GM04504 (cell line): ENCODE measurements around the gene ZNF562.
"Not testable (repeated sequence)": the region's sequence is repeated elsewhere in the genome, so short reads cannot be mapped to it uniquely, and the experiment has no call there.

ENCODE experiments used
- DNase-seq: peaks from one replicate; pipeline ENCODE4 v3.0.0-alpha.2; 2012; ENCODE audit warnings: low read depth

The ZNF562 gene

GRCh38 chr19:9674663-9675357, at the start of gene ZNF562:
Gene ZNF562 (minus strand): TSS chr19:9675100. CDS start chr19:9660744, 14,356 bp downstream.
- DNase-seq, result peak; percentile 63

GRCh38 chr19:9724157-9724556, 49.3 kb upstream of the ZNF562 start:
- DNase-seq, result no peak

GRCh38 chr19:9721861-9722260, 47.0 kb upstream of the ZNF562 start:
- DNase-seq, result no peak

DNA sequence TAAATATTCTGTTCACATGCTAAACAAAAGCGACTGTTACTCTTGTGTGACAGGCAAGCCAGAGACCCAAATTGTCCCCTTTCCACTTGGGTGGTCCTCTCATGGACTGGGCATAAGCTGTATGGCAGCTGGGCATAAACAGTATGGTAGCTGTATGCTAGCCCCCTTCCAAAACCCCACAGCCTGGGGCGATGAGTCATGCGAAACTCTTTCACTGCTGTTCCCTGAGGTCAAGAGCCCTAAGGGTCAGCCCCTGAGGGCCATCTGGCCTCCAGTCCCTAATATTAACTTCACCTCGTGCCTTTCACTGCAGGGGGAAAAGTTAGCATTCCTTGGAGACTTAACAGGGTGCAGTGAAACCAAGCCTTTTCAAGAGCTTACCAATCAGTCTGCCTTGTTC, 45.6 kb upstream of the ZNF562 start:
- DNase-seq, result no peak

DNA sequence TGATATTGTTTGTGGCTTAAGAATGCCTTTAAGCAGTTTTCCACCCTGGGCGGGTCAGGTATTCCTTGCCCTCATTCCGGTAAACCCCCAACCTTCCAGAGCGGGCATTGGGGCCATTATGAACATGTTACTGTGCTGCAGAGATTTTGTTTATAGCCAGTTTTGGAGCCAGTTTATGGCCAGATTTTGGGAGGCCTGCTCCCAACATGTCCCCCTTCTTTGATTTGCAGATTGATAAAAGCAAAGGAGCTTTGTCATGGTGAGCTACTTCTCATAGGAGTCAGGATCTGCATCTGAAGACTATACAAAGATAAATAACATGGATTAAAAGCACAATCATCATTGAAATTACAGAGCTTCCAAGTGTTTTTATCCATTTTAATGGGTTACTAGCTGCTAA, 36.9 kb upstream of the ZNF562 start:
- no peak for DNase-seq

DNA sequence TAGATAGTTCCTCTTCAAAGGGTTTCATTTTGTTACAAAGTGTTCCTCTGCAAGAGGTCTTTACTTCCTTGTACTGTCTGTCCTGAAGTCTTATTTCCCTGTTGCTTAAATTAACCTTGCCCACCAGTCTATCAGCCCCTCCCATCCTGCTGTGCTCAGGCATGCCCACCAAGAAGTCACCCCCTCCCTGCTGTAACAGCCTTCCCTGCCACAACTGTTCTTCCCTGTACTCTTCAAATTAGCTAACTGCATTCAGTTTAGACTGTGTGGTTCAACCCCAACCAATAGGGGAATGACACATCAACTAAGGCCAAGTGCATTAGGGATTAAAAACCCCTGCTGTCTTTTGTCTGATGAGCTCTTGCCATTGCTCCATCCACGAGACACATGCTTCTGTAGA, 34.4 kb upstream of the ZNF562 start:
- DNase-seq, result no peak

DNA sequence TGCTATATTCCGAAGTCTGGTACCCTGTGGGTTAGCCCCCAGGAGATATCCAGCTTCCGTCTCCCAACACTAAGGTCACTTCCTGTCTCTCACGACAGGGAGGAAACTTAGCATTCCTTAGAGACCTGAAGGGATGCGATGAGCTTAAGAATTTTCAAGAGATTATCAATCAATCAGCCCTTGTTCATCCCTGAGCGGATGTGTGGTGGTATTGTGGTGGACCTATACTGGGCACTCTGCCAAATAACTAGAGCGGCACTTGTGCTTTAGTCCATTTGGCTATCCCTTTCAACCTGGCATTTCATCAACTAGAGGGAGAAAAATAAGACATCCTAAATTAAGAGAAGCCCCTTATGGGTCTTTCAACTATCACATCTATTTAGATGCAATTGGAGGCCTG, 30.9 kb upstream of the ZNF562 start:
- DNase-seq, result no peak

DNA sequence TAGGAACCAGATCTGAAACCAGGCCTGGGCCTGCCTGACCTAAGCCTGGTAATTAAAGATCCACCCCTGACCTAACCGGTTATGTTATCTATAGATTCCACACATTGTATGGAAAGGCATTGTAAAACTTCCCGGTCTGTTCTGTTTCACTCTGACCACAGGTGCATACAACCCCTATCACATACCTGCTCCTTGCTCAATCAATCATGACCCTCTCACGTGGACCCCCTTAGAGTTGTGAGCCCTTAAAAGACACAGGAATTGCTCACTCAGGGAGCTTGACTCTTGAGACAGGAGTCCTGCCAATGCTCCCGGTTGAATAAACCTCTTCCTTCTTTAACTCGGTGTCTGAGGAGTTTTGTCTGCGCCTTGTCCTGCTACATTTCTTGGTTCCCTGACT, 27.3 kb upstream of the ZNF562 start:
- DNase-seq, result no peak

DNA sequence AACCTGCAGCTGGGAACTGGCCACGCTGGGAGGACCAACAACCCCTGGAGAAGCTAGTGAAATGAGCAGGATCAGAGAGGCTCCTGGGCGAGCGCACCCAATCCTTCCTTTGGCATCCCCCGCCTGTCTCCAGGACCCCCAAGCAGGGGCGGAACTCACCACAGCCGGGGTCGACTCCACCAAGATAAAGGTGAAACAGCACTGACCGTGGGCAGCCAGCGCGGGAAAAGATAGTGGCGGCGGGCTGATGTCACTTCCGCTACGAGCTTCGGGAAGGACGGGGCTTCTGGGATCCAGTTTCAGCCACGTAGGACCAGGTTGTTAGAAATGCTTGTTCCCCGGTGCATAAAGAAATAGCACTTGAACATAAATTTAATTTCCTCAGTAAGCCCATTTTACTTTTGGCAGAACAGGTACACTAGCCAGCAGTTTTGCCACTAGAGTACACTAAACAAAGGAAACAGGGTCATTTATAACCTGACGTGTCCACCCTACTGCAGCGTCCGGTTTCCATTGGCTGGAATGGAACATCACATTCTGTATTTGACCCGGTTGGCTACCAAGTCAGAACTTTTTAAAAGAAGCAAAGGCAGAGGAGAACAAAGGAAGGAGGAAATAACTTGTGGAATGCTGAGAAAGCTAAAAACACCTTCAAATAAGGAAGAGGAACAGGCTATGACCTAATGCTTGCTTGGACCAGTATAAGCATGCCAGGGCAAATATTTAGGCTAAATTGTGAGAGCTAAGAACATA, 25.5 kb upstream of the ZNF562 start:
- no peak for DNase-seq

DNA sequence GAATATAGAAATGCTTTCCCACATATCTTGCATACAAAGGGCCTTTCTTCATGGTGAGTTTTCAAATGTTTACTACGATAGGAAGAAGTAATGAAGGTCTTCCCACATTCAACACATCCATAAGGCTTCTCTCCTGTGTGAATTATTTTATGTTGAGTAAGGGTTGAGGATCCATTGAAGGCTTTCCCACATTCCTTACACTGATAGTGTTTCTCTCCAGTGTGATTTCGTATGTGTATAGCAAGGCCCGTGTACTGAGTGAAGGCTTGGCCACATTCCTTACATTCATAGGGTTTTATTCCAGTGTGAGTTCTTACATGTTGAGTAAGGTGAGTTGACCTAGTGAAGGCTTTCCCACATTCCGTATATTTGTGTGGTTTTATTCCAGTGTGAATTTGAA, 15.4 kb upstream of the ZNF562 start:
- DNase-seq, result not testable (repeated sequence)

DNA sequence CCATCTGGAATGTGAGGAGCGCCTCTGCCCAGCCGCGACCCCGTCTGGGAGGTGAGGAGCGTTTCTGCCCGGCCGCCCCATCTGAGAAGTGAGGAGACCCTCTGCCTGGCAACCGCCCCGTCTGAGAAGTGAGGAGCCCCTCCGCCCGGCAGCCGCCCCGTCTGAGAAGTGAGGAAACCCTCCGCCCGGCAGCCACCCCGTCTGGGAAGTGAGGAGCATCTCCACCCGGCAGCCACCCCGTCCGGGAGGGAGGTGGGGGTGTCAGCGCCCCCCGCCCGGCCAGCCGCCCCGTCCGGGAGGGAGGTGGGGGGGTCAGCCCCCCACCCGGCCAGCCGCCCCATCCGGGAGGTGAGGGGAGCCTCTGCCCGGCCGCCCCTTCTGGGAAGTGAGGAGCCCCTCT, 5.1 kb upstream of the ZNF562 start:
- not testable (repeated sequence) for DNase-seq

DNA sequence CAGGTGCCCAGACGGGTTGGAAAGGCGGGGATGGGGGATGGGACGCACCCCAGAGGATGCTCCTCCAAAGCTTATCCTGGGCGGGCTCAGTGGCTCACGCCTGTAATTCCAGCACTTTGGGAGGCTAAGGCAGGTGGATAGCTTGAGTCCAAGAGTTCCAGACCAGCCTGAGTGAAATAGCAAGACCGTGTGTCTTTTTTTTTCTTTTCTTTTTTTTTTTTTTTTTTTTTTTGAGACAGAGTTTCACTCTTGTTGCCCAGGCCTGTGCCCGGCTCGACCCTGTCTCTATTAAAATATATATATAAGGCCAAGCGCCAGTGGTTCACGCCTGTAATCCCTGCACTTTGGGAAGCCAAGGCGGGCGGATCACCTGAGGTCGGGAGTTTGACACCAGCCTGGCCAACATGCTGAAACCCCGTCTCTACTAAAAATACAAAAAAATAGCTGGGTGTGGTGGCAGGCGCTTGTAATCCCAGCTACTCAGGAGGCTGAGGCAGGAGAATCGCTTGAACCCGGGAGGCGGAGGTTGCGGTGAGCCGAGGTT, 530 bp upstream of the ZNF562 start:
- not testable (repeated sequence) for DNase-seq

DNA sequence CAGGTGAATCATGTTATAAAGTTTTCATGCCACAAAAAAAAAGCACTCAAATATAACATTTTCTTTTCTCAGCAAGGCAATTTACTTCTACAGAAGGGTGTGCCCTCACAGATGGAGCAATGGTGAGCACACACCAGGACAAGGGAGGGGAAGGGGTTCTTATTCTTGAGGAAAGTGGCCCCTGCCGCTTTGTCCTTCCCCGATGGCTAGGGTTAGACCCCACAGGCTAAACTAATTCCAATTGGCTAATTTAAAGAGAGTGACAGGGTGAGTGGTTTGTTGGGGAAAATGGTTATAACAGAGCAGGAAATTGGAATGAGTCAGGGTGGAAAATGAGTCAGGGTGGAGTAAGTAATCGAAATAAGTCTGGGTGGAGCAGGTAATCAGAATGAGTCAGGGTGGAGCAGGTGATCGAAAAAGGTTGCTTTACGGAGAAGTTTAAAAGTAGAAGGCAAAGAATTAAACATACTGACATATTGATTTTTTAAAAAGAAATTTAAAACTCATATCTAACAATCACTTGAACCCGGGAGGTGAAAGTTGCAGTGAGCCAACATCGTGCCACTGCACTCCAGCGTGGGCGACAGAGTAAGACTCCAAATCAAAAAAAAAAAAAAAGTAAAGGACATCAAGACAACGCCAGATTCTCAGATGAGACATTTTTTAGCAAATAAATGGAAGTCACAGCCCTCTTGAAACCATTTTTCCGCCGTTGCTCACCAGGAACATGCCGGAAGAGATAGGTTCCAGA, 813 bp downstream of the ZNF562 start:
- DNase-seq, result no peak

GRCh38 chr19:9672893-9673292, 2.0 kb downstream of the ZNF562 start:
- DNase-seq, result no peak

DNA sequence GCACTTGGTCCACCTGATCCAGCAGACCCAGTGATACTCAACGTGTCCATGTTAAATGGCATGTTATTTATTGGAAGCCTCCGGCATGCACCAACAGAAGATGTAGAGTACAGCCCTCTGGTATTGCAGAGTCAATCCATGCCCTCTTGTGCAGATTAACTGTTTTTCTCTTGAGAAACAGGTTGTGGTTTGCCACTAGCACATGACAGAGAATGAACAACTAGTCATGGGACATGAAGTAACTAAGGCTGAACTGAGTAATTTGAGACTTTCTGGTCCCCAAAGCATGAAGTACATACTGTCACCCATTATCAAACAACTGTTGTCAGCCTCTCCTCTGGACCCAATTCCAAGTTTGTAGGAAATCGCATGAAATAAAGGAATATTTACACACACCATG, 3.2 kb downstream of the ZNF562 start:
- no peak for DNase-seq

DNA sequence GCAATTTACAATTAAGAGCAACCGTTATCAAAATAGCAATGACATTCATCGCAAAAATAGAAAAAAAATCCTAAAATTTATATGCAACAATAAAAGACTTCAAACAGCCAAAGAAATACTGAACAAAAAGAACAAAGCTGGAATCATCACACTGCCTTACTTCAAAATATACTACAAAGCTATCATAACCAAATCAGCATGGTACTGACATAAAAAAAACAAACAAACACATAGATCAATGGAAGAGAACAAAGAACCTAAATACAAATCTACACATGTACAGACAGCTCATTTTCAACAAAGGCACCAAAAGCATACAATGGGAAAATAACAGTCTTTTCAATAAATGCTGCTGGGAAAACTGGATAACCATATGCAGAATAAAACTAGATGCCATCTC, 6.4 kb downstream of the ZNF562 start:
- DNase-seq, result no peak

DNA sequence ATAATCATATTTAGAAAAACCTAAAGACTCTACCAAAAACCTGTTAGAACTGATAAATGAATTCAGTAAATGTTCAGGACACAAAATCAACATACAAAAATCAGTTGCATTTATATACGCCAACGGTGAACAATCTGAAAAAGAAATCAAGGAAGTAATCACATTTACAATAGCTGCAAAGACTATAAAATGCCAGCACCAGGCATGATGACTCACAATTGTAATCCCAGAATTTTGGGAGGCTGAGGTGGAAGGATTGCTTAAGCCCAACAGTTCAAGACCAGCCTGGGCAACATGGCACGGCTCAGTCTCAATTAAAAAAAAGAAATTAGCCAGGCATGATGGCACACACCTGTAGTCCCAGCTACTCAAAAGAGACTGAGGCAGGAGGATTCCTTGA, 7.0 kb downstream of the ZNF562 start:
- no peak for DNase-seq

DNA sequence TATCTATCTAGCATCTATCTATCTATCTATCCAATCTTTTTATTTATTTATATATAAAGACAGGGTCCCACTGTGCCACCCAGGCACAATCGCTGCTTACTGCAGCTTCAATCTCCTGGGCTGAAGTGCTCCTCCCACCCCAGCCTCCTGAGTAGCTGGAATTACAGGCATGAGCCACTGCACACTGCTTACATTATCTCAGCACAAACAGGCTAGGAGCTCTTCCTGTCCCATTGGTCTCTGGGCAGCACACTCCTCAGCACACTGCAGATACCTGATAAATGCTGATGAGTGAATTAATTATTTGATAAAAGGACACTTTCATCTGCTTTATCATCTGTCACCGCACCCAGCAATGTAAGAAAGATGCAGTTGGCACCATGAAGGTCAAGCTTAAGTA, 16.1 kb downstream of the ZNF562 start:
- DNase-seq, result no peak

DNA sequence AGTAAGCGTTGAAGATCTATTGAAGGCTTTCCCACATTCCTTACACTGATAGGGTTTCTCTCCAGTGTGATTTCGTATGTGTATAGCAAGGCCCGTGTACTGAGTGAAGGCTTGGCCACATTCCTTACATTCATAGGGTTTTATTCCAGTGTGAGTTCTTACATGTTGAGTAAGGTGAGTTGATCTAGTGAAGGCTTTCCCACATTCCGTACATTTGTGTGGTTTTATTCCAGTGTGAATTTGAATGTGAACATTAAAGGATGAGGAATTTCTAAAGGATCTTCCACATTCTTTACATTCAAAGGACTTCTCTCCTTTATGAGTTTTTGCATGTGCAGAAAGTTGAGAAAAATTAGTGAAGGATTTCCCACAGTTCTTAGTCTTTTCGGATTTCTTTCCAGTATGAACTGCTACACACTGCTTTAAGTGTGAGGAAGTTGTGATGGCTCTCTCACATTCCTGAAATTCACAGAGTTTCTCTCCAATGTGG, 21.8 kb downstream of the ZNF562 start:
- not testable (repeated sequence) for DNase-seq

- DNase-seq, result not testable (repeated sequence)
These were observed 23.4 kb downstream of the ZNF562 start for GRCh38 chr19:9651464-9651863.

DNA sequence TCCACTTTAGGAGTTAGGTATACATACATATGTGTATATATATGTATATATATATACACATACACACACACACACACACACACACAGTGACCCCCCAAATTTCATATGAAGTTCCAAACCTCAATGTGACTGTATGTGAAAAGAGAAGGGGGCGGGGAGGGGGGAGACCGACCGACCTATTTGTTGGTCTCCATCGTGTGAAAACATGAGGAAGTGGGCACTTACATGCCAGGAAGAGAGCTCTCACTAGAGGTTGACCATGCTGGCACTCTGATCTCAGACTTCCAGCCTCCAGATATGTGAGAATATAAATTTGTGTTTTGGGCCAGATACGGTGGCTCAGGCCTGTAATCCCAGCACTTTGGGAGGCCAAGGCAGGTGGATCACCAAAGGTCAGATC, 24.6 kb downstream of the ZNF562 start:
- DNase-seq, result no peak

DNA sequence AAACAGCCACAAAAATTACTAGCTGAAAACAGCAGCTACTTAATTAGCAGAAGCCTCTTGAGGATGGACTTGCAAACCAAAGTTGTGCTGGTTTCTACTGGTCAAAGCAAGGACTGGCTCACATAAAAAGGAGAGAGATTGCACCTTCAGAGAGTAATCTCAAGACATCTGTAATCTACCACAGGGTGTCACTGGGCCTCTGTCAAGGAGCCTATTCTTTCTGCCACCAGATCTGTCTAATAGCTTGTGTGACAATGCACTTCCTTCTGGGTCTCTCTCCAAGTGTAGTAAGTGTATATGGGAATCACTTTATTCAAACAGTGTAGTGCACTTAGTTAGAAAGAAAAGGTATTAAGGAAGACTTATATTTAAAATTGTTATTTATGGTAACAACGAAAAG, 29.4 kb downstream of the ZNF562 start:
- DNase-seq, result no peak

DNA sequence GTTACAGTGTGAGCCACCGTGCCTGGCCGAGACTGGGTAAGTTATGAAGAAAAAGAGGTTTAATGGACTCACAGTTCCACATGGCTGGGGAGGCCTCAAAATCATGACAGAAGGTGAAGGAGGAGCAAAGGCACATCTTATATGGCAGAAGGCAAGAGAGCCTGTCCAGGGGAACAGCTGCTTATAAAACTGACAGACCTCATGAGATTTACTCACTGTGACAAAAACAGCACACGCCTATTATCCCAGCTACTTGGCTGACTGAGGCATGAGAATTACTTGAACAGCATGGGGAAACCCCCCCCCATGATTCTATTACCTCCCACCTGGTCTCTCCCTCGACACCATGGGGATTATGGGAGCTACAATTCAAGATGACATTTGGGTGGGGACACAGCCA, 30.4 kb downstream of the ZNF562 start:
- DNase-seq, result no peak
